Uterus (tissue), 4 donors: Measurements from ENCODE around the gene DENND5B. TPM values are rescaled to one million over a fixed set of nuclear protein-coding genes. Genes with fewer than 3 reads are reported as not detected.

ENCODE experiments used
- DNase-seq, 2 donors: peaks; one replicate each; pipeline ENCODE4 v3.0.0-alpha.2; 2019 to 2020
- H3K27ac ChIP-seq, 2 donors: fragments of 200-600 bp; sonication (generic); 1 replicate in 1 of 2; 2 replicates in 1 of 2; pipeline ENCODE4 v1.5.1; 2016 to 2018
- H3K27me3 ChIP-seq, 2 donors: fragments of 200-600 bp; sonication (generic); one replicate each; pipeline ENCODE4 v1.5.1; 2018 to 2019; ENCODE audit warnings: control low read depth in 1 of 2
- H3K36me3 ChIP-seq, 2 donors: fragments of 200-600 bp; sonication (generic); one replicate each; pipeline ENCODE4 v1.5.1; 2019; ENCODE audit warnings: control low read depth in 1 of 2
- H3K4me1 ChIP-seq, 2 donors: fragments of 200-600 bp; sonication (generic); one replicate each; pipeline ENCODE4 v1.5.1; 2018 to 2019; ENCODE audit warnings: control low read depth in 1 of 2
- H3K4me3 ChIP-seq, 2 donors: fragments of 200-600 bp; sonication (generic); 1 replicate in 1 of 2; 2 replicates in 1 of 2; pipeline ENCODE4 v1.5.1; 2018 to 2019; ENCODE audit warnings: mild to moderate bottlenecking in 1 of 2
- H3K9me3 ChIP-seq, 2 donors: fragments of 200-600 bp; sonication (generic); one replicate each; pipeline ENCODE4 v1.5.1; 2019; ENCODE audit warnings: control low read depth in 1 of 2
- CTCF ChIP-seq, 4 experiments: fragments of 200-600 bp in 2 of 4; fragments of 450-650 bp in 2 of 4; sonication (generic) in 2 of 4; IDR thresholded peaks; one replicate each; pipeline ENCODE4 v1.5.1; 2016 to 2019; ENCODE audit warnings: antibody characterized with exemption in 4 of 4, mild to moderate bottlenecking in 2 of 4, moderate library complexity in 1 of 4
- POLR2A ChIP-seq, 2 donors: fragments of 450-650 bp; IDR thresholded peaks; one replicate each; pipeline ENCODE4 v1.6.1; 2016; ENCODE audit warnings: antibody characterized with exemption in 2 of 2, mild to moderate bottlenecking in 1 of 2, moderate library complexity in 1 of 2
- intact Hi-C: fragments of 100-400 bp; cut with DNase I; formaldehyde crosslinking; loops from one replicate; pipeline ENCODE4 v1.15.1; 2023; ENCODE audit warnings: low total_unique reads
- total RNA-seq, 4 donors: library from RNA; depleted of rRNA in 3 of 4; stranded (reverse); fragments of >200 nt in 3 of 4; gene quantifications; one replicate each; pipeline versions ENCODE4 v1.1.0 to v1.2.4, GENCODE V29; 2014 to 2023
- donor health status: DM: yes; HTN: yes; CAD: no.

Gene DENND5B
- total RNA-seq, 4 donors from 2014 or later: 14.4 to 37.0 (median 26.5) TPM

- no peaks in the 10 kb centered on the region for H3K4me1 ChIP-seq
- no peaks in the 10 kb centered on the region for H3K27me3 ChIP-seq
- intact Hi-C loops: no loop called here
- H3K4me3 ChIP-seq: no peak overlapping the region
- H3K9me3 ChIP-seq: no peaks in the 10 kb centered on the region
- H3K27ac ChIP-seq: no peak overlapping the region
- no peaks in the 10 kb centered on the region for H3K36me3 ChIP-seq
- TF ChIP-seq POLR2A (IDR thresholded peaks at IDR 0.05) (no peak), CTCF (IDR thresholded peaks at IDR 0.05) (no peak)
- DNase-seq: no peak
Measured at GRCh38 chr12:31586728-31587127, 4.2 kb downstream of the DENND5B start.

GRCh38 chr12:31585895-31586294 is 5.0 kb downstream of the DENND5B start:
- no peak for DNase-seq
- Histone ChIP-seq H3K9me3 (no peaks in the 10 kb centered on the region), H3K27me3 (no peaks in the 10 kb centered on the region), H3K36me3 (no peaks in the 10 kb centered on the region), H3K27ac (no peak overlapping the region), H3K4me3 (no peak overlapping the region), H3K4me1 (no peaks in the 10 kb centered on the region)
- no peak for TF ChIP-seq CTCF (IDR thresholded peaks at IDR 0.05)
- intact Hi-C loops: no loop called here

GRCh38 chr12:31585271-31585670 is 5.7 kb downstream of the DENND5B start:
- Histone ChIP-seq H3K4me1 (no peaks in the 10 kb centered on the region), H3K9me3 (no peaks in the 10 kb centered on the region), H3K36me3 (no peaks in the 10 kb centered on the region), H3K27me3 (no peaks in the 10 kb centered on the region), H3K27ac (no peak overlapping the region), H3K4me3 (no peak overlapping the region)
- TF ChIP-seq CTCF (IDR thresholded peaks at IDR 0.05): no peak
- no peak for TF ChIP-seq POLR2A (IDR thresholded peaks at IDR 0.05)
- intact Hi-C loops: no loop called here
- DNase-seq: no peak

- TF ChIP-seq POLR2A (IDR thresholded peaks at IDR 0.05) (no peak), CTCF (IDR thresholded peaks at IDR 0.05) (no peak)
- DNase-seq: no peak
- Histone ChIP-seq H3K4me1 (no peaks in the 10 kb centered on the region), H3K4me3 (no peak overlapping the region), H3K9me3 (no peaks in the 10 kb centered on the region), H3K27ac (no peak overlapping the region), H3K36me3 (no peaks in the 10 kb centered on the region), H3K27me3 (no peaks in the 10 kb centered on the region)
- intact Hi-C loops: no loop called here
Measured at GRCh38 chr12:31584782-31585181, 6.2 kb downstream of the DENND5B start.

GRCh38 chr12:31583878-31584277 is 7.1 kb downstream of the DENND5B start:
- Histone ChIP-seq H3K9me3 (no peaks in the 10 kb centered on the region), H3K27ac (no peak overlapping the region), H3K4me3 (no peak overlapping the region), H3K27me3 (no peaks in the 10 kb centered on the region), H3K4me1 (no peaks in the 10 kb centered on the region), H3K36me3 (no peaks in the 10 kb centered on the region)
- TF ChIP-seq POLR2A (IDR thresholded peaks at IDR 0.05) (no peak), CTCF (IDR thresholded peaks at IDR 0.05) (no peak)
- DNase-seq: no peak
- intact Hi-C loops: no loop called here
